Skeletal muscle satellite cell (primary cell): ENCODE measurements around the gene ALPK3.
"Not testable (repeated sequence)": the region's sequence is repeated elsewhere in the genome, so short reads cannot be mapped to it uniquely, and the experiment has no call there.

Source experiments
- H3K27me3 ChIP-seq: 2 replicates; pipeline ENCODE4 v1.7.0; 2013; ENCODE audit warnings: low read length; ENCODE audit not compliant: control insufficient read depth, insufficient read depth
- H3K36me3 ChIP-seq: 2 replicates; pipeline ENCODE4 v1.7.0; 2013; ENCODE audit warnings: mild to moderate bottlenecking, control low read depth, low read length; ENCODE audit not compliant: insufficient read depth
- H3K4me1 ChIP-seq: 2 replicates; pipeline ENCODE4 v1.7.0; 2013; ENCODE audit warnings: low read length; ENCODE audit not compliant: control insufficient read depth, insufficient read depth
- H3K4me2 ChIP-seq: 2 replicates; pipeline ENCODE4 v1.7.0; 2013; ENCODE audit warnings: mild to moderate bottlenecking, low read length
- H3K4me3 ChIP-seq: 2 replicates; pipeline ENCODE4 v1.7.0; 2013; ENCODE audit warnings: low read length
- H3K9ac ChIP-seq: 2 replicates; pipeline ENCODE4 v1.7.0; 2013; ENCODE audit warnings: mild to moderate bottlenecking, low read depth, low read length, moderate library complexity
- H3K9me3 ChIP-seq: replicated peaks from 2 replicates; pipeline ENCODE4 v1.7.0; 2013; ENCODE audit warnings: mild to moderate bottlenecking, control low read depth, low read length

Gene ALPK3

DNA sequence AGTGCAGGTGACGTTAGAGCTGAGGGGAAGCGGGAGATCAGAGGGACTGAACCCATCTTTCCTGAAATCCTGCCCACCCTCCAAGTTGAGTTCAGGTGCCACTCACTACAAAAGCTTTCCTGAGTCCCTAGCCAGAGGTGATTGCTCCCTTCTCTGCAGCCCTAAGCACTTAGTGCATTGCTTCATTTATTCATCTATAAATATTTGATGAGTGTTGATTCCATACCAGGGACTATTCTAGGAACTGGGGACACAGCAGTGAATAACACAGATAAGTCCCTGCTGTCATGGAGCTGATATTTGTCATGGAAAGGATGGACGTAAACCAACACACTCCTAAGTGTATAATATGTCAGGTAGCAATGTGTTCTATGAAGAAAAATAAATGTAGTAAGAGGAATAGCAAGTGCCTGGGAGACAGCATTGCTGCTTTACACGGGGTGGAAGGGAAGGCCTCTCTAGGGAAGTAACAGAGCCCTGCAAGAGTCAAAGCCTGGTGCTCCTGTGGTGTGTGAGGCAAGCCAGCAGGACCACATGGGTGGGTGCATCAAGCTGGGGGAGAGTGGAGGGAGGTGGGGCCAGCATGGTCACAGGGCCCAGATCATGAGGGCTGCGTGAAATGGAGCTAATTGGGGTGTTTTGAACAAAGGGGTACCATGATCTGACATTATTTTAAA is 18.6 kb downstream of the ALPK3 start:
- H3K9me3 ChIP-seq, result no peaks in the 10 kb centered on the region
- no peak overlapping the region for H3K4me3 ChIP-seq
- H3K36me3 ChIP-seq, result no peaks in the 10 kb centered on the region
- H3K27me3 ChIP-seq, result no peaks in the 10 kb centered on the region
- no peak overlapping the region for H3K4me2 ChIP-seq
- no peak overlapping the region for H3K9ac ChIP-seq
- H3K4me1 ChIP-seq, result peaks cover 10% of the 10 kb centered on the region

DNA sequence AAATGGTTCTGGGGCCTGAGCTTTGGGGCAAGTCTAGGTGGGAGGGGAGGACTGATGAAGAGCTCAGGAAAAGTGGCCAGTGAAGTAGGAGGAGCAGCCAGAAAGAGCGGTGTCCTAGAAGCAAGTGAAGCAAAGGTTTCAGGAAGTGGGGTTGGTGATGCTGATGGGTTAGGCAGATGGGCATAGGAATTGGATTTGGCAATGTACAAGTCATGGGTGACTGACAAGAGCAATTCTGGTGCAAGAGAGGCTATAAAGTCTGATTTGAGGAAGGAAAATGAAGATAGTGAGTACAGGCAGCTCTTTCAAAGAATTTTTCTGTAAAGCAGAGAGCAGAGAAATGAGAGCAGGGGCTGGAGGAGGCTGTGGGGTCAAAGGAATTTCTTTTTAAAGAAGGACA is 19.7 kb downstream of the ALPK3 start:
- no peak overlapping the region for H3K4me3 ChIP-seq
- H3K4me1 ChIP-seq, result peaks cover 15% of the 10 kb centered on the region
- H3K9ac ChIP-seq, result no peak overlapping the region
- no peaks in the 10 kb centered on the region for H3K27me3 ChIP-seq
- H3K36me3 ChIP-seq, result no peaks in the 10 kb centered on the region
- H3K4me2 ChIP-seq, result no peak overlapping the region
- H3K9me3 ChIP-seq, result no peaks in the 10 kb centered on the region

DNA sequence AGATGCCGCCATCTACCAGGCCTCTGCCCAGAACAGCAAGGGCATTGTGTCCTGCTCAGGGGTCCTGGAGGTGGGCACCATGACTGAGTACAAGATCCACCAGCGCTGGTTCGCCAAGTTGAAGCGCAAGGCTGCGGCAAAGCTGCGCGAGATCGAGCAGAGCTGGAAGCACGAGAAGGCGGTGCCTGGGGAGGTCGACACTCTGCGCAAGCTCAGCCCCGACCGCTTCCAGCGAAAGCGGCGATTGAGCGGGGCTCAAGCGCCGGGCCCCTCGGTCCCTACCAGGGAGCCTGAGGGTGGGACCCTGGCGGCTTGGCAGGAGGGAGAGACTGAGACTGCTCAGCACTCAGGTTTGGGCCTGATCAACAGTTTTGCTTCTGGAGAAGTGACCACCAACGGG is 22.6 kb downstream of the ALPK3 start:
- Histone ChIP-seq H3K27me3 (no peaks in the 10 kb centered on the region), H3K4me1 (peaks cover 15% of the 10 kb centered on the region), H3K9ac (no peak overlapping the region), H3K4me3 (no peak overlapping the region), H3K36me3 (no peaks in the 10 kb centered on the region), H3K4me2 (no peak overlapping the region), H3K9me3 (no peaks in the 10 kb centered on the region)

DNA sequence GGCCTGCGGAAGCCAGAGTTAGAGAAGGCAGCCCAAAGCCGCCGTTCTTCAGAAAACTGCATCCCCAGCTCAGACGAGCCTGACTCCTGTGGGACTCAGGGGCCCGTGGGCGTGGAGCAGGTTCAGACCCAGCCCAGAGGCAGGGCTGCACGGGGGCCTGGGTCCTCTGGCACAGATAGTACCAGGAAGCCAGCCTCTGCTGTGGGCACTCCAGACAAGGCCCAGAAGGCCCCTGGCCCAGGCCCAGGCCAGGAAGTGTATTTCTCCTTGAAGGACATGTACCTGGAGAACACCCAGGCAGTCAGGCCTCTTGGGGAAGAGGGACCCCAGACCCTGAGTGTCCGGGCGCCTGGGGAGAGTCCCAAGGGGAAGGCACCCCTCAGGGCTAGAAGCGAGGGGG is 23.1 kb downstream of the ALPK3 start:
- H3K36me3 ChIP-seq, result no peaks in the 10 kb centered on the region
- no peak overlapping the region for H3K4me3 ChIP-seq
- H3K9me3 ChIP-seq, result no peaks in the 10 kb centered on the region
- peak overlapping the region; percentile 40 for H3K9ac ChIP-seq
- peaks cover 15% of the 10 kb centered on the region for H3K4me1 ChIP-seq
- no peak overlapping the region for H3K4me2 ChIP-seq
- H3K27me3 ChIP-seq, result no peaks in the 10 kb centered on the region

DNA sequence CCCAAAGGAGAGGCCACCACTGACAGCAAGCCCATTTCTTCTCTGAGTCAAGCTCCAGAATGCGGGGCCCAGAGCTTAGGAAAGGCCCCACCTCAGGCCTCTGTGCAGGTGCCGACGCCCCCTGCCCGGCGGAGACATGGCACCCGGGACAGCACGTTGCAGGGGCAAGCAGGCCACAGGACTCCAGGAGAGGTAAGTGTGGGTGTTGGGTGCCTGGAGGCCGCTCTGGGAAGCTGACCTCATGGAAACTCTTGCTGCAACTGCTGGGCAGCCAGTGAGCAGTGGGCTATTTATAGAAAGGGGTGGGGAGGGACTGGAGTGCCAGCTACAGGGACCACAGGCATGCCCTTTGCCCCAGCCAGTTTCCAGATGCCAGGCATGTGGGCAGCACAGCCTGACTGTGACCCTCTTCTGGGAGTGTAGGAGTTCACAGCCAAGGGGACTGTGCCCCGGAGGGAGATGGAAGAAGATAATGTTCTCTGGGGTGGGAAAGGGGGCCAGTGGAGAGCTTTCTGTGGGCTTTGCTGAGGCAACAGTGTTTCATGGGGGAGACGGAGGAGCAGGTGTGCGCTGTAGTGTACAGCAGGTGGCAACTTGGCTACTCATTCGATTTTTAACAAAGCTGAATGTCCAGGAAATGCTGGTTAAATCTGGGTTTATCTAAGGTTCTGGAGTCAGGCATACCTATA is 23.7 kb downstream of the ALPK3 start:
- H3K4me2 ChIP-seq, result no peak overlapping the region
- H3K4me3 ChIP-seq, result no peak overlapping the region
- peak overlapping the region; percentile 40 for H3K9ac ChIP-seq
- H3K27me3 ChIP-seq, result no peaks in the 10 kb centered on the region
- no peaks in the 10 kb centered on the region for H3K9me3 ChIP-seq
- H3K36me3 ChIP-seq, result no peaks in the 10 kb centered on the region
- H3K4me1 ChIP-seq, result peaks cover 15% of the 10 kb centered on the region

DNA sequence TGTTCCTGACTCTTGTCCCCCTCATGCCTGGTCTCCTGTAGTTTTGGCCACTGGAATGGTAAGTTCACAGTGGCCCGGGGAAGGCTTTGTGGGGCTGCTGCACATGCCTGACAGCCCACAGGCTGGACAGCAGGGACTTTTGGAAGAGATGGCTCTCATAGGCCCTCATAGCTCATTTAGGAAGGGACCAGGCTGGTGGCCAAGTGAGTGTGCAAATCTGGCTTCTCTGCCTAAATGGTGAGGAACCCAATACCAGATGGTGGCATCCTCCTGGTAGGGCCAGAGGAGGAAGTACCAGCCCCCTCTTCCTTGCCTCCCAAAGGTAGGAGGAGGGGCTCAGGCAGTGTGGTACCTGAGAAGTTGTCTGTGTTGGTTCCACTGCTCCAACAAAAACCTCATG is 25.6 kb downstream of the ALPK3 start:
- H3K4me3 ChIP-seq, result no peak overlapping the region
- no peaks in the 10 kb centered on the region for H3K9me3 ChIP-seq
- H3K4me2 ChIP-seq, result no peak overlapping the region
- H3K9ac ChIP-seq, result no peak overlapping the region
- H3K27me3 ChIP-seq, result no peaks in the 10 kb centered on the region
- H3K36me3 ChIP-seq, result no peaks in the 10 kb centered on the region
- peaks cover 15% of the 10 kb centered on the region for H3K4me1 ChIP-seq

DNA sequence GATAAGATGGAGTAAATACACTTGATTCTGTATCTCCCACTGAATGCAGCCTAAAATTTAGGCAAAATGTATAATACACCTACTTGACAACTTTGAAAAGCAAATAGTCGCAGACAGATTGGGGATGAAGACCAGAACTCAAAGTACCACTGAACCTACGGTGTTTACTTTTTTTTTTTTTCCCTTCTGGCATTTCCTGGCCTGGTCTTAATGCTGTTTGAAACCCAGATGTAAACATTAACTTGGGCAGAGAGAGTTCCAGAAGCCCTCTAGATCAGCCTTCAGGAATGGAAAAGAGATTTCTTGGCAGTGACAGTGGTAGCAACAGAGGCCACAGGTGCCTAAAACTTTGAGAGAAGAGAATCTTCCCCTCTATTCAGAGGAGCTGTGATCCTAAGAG is 27.8 kb downstream of the ALPK3 start:
- Histone ChIP-seq H3K9me3 (no peaks in the 10 kb centered on the region), H3K4me3 (no peak overlapping the region), H3K9ac (no peak overlapping the region), H3K36me3 (no peaks in the 10 kb centered on the region), H3K4me2 (no peak overlapping the region), H3K27me3 (no peaks in the 10 kb centered on the region), H3K4me1 (peaks cover 13% of the 10 kb centered on the region)

DNA sequence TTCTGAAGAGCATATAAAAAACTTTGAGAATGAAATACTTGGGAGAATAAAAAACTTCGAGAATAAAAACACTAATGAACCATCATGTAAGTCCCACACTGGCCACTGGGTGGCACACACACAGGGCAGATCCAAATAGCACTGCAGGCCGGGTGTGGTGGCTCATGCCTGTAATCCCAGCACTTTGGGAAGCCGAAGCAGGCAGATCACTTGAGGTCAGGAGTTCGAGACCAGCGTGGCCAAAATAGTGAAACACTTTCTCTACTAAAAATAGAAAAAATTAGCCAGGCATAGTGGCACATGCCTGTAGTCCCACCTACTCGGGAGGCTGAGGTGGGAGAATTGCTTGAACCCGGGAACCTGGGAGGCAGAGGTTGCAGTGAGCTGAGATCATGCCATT is 28.5 kb downstream of the ALPK3 start:
- not testable (repeated sequence) for H3K4me2 ChIP-seq, H3K4me1 ChIP-seq, H3K27me3 ChIP-seq, H3K4me3 ChIP-seq, H3K9ac ChIP-seq, H3K9me3 ChIP-seq, H3K36me3 ChIP-seq

DNA sequence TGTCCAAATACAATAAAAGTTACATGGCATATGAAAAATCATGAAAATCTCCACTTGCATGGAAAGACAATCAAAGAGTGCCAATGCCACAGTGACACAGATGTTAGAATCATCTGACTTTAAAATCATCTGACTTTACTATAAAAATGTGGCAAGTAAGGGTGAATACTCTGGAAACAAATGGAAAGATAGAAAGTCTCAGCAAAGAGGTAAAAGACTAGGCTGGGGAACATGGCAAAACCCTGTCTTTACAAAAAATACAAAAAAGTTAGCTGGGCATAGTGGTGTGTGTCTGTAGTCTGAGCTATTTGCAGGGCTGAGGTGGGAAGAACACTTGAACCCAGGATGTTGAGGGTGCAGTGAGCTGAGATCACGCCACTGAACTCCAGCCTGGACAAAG is 29.1 kb downstream of the ALPK3 start:
- no peaks in the 10 kb centered on the region for H3K9me3 ChIP-seq
- no peaks in the 10 kb centered on the region for H3K36me3 ChIP-seq
- H3K4me3 ChIP-seq, result no peak overlapping the region
- no peaks in the 10 kb centered on the region for H3K27me3 ChIP-seq
- H3K4me1 ChIP-seq, result no peaks in the 10 kb centered on the region
- no peak overlapping the region for H3K9ac ChIP-seq
- no peak overlapping the region for H3K4me2 ChIP-seq

DNA sequence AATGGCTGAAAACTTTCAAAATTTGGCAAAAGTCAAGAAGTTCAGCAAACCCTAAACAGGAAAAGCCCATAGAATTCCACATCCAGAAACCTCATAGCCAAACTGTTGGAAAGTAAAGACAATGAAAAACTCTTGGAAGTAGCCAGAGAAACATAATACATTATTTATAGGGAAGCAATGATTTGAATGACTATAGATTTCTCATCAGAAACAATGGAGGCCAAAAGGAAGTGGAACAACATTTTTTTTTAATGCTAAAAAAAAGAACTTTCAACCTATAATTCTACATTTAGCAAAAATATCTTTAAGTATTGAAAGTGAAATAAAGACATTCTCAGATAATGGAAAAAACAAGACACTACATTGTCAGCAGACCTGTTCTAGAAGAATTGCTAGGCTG is 30.2 kb downstream of the ALPK3 start:
- Histone ChIP-seq H3K4me3 (no peak overlapping the region), H3K4me2 (no peak overlapping the region), H3K9ac (no peak overlapping the region), H3K4me1 (no peaks in the 10 kb centered on the region), H3K9me3 (no peaks in the 10 kb centered on the region), H3K27me3 (no peaks in the 10 kb centered on the region), H3K36me3 (no peaks in the 10 kb centered on the region)

DNA sequence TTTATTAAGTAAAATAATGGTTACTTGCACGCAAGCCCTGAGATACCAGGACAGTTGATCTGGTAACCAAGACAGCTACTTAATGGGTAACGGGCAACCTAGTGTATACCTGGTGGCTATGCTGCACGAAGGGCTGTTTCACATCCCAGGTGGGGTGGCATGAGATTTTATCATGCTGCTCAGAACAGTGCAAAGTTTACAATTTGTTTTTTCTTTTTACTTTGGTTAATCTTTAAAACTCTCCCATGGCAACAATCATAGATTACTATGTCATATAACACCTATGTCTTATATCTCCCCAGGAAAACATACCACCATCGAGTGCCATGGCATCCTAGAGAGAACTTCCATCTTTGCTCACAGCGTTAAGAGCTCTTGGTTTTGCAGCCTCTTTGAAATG is 35.1 kb downstream of the ALPK3 start:
- no peaks in the 10 kb centered on the region for H3K4me1 ChIP-seq
- H3K4me2 ChIP-seq, result no peak overlapping the region
- H3K36me3 ChIP-seq, result no peaks in the 10 kb centered on the region
- no peak overlapping the region for H3K9ac ChIP-seq
- H3K9me3 ChIP-seq, result no peaks in the 10 kb centered on the region
- no peak overlapping the region for H3K4me3 ChIP-seq
- no peaks in the 10 kb centered on the region for H3K27me3 ChIP-seq

DNA sequence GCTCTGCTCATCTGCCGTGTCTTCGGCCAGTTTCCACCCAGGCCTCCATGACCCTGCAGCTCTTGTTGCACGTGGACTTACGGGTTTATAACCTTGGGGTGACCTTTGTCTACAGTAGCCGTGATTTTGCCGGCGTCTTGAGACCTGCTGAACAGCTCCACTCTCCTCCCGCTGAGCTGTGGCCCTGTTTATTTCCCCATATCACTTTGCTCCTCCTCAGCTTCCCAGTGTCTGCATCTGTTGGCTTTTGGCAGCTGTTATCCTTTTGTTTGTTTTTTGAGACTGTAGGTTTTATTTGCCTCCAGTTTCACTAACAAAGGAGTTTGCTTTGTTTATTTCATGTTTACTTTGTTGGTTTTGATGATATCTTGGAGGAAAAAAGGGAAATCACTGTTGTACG is 38.0 kb downstream of the ALPK3 start:
- no peaks in the 10 kb centered on the region for H3K9me3 ChIP-seq
- no peaks in the 10 kb centered on the region for H3K4me1 ChIP-seq
- H3K36me3 ChIP-seq, result no peaks in the 10 kb centered on the region
- no peak overlapping the region for H3K4me2 ChIP-seq
- no peaks in the 10 kb centered on the region for H3K27me3 ChIP-seq
- no peak overlapping the region for H3K4me3 ChIP-seq
- H3K9ac ChIP-seq, result no peak overlapping the region
